ENCODE measurements around the gene FBXL17. TPM values are rescaled to one million over a fixed set of nuclear protein-coding genes. Genes with fewer than 3 reads are reported as not detected.

FBXL17 gene
- total and polyA plus RNA-seq, 4 donors = 2.1 to 14.1 (median 6.3) TPM

DNA sequence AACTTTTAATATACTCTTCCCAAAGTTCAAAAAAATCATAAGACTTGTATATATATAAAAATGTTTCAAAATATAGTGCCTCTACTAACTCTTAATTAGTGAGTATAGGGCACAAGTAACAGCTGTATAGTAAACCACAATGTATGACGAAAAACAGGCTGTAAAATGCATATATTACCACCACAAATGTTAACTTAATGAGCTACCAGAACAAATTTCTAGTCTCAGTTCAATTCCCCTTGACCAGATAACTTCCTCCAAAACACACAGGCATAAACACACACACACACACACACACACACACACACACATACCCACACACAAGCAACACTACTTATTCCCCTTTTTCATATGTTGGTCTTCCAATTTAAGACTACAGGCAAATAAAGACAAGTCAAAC is 78.8 kb downstream of the FBXL17 start:
- H3K36me3 ChIP-seq (ENCODE audit: control insufficient read depth in 4 of 4, insufficient read depth in 3 of 4, low read depth in 1 of 4, low read length in 3 of 4) = no peaks in the 10 kb centered on the region
- no peaks in the 10 kb centered on the region for H3K4me1 ChIP-seq (ENCODE audit: control insufficient read depth in 4 of 4, insufficient read depth in 4 of 4, low read length in 3 of 4)
- TF ChIP-seq FOXA1 (IDR thresholded peaks at IDR 0.05) = no peak
- TF ChIP-seq JUND (IDR thresholded peaks at IDR 0.05) = no peak
- no peak for TF ChIP-seq HNF4G (IDR thresholded peaks at IDR 0.05)
- no peak for TF ChIP-seq EGR1 (IDR thresholded peaks at IDR 0.05; ENCODE audit: low read depth in 2 of 2)
- TF ChIP-seq YY1 (IDR thresholded peaks at IDR 0.05) = no peak
- TF ChIP-seq, protein P1, sequence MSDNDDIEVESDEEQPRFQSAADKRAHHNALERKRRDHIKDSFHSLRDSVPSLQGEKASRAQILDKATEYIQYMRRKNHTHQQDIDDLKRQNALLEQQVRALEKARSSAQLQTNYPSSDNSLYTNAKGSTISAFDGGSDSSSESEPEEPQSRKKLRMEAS (IDR thresholded peaks at IDR 0.05) = no peak
- TF ChIP-seq, protein P2, sequence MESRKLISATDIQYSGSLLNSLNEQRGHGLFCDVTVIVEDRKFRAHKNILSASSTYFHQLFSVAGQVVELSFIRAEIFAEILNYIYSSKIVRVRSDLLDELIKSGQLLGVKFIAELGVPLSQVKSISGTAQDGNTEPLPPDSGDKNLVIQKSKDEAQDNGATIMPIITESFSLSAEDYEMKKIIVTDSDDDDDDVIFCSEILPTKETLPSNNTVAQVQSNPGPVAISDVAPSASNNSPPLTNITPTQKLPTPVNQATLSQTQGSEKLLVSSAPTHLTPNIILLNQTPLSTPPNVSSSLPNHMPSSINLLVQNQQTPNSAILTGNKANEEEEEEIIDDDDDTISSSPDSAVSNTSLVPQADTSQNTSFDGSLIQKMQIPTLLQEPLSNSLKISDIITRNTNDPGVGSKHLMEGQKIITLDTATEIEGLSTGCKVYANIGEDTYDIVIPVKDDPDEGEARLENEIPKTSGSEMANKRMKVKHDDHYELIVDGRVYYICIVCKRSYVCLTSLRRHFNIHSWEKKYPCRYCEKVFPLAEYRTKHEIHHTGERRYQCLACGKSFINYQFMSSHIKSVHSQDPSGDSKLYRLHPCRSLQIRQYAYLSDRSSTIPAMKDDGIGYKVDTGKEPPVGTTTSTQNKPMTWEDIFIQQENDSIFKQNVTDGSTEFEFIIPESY (IDR thresholded peaks at IDR 0.05) = no peak
- WGBS = 93% methylated on average over 1 of the region's 1 CpG
- DNase-seq (ENCODE audit: low spot score) = no peak
- H3K27me3 ChIP-seq (ENCODE audit: control insufficient read depth in 4 of 4, insufficient read depth in 4 of 4, low read length in 3 of 4) = no peaks in the 10 kb centered on the region
- H3K9ac ChIP-seq (ENCODE audit: low read depth in 1 of 2, low read length in 2 of 2) = no peak overlapping the region
- no peak overlapping the region for H3K27ac ChIP-seq (ENCODE audit: low read depth in 1 of 2, low read length in 2 of 2)
- no peaks in the 10 kb centered on the region for H3K9me3 ChIP-seq (ENCODE audit: control insufficient read depth in 4 of 4, low read length in 3 of 4)
- no peak overlapping the region for H3K4me3 ChIP-seq (ENCODE audit: low read depth in 1 of 3, low read length in 3 of 3)

- no peaks in the 10 kb centered on the region for H3K36me3 ChIP-seq (ENCODE audit: control insufficient read depth in 4 of 4, insufficient read depth in 3 of 4, low read depth in 1 of 4, low read length in 3 of 4)
- no peak for DNase-seq (ENCODE audit: low spot score)
- no peaks in the 10 kb centered on the region for H3K27me3 ChIP-seq (ENCODE audit: control insufficient read depth in 4 of 4, insufficient read depth in 4 of 4, low read length in 3 of 4)
- no peak overlapping the region for H3K4me3 ChIP-seq (ENCODE audit: low read depth in 1 of 3, low read length in 3 of 3)
- no peaks in the 10 kb centered on the region for H3K4me1 ChIP-seq (ENCODE audit: control insufficient read depth in 4 of 4, insufficient read depth in 4 of 4, low read length in 3 of 4)
- H3K9ac ChIP-seq (ENCODE audit: low read depth in 1 of 2, low read length in 2 of 2) = no peak overlapping the region
- H3K9me3 ChIP-seq (ENCODE audit: control insufficient read depth in 4 of 4, low read length in 3 of 4) = no peaks in the 10 kb centered on the region
- no peak for TF ChIP-seq EGR1 (IDR thresholded peaks at IDR 0.05; ENCODE audit: low read depth in 2 of 2)
- TF ChIP-seq RXRA (IDR thresholded peaks at IDR 0.05) = no peak
- no peak for TF ChIP-seq CTCF (IDR thresholded peaks at IDR 0.05; ENCODE audit: low read depth, low read length, missing input control)
- no peak for TF ChIP-seq RAD21 (IDR thresholded peaks at IDR 0.05)
- TF ChIP-seq FOXA1 (IDR thresholded peaks at IDR 0.05) = no peak
- no peak for TF ChIP-seq GABPA (IDR thresholded peaks at IDR 0.05 in 1 of 2, conservative IDR thresholded peaks at IDR 0.05 in 1 of 2)
- no peak overlapping the region for H3K27ac ChIP-seq (ENCODE audit: low read depth in 1 of 2, low read length in 2 of 2)
Measured at GRCh38 chr5:108297042-108297601, 84.8 kb downstream of the FBXL17 start.

DNA sequence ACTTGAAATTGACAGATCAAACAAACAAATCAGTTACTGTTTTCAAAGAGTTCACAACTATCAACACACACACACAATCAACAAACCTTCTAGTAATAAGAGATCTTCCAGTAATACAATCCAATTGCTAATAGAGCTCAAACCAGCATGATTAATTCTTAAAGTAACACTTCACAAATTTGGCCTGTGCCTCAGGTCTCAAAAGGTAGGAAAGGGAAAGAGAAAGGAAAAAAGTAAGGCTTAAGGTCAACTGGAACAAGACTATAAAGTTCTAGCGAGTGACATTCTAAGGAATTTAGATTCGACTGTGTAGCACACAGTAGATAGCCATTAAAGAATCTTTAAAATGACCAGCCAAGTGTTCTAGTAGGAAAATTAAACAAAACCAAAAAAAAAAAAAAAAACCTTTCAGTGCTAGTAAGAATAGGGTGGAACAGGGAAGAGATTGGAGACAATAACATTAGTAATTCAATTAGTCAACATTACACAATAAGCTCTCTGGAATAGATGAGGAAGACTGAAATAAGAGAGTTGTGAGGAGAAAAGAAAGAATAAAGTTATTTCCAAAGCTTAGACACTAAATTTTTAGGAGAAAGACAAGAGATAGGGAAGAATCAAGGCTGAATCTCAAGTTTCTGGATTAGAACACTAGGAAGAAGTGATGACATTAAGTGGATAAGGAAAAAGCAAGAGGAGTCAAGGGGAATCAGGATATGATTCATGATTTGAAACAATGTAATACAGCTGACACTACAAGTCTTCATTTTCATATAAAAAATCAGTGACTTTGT is 86.1 kb downstream of the FBXL17 start:
- DNase-seq (ENCODE audit: low spot score) = no peak
- no peak overlapping the region for H3K9ac ChIP-seq (ENCODE audit: low read depth in 1 of 2, low read length in 2 of 2)

More for the DNA sequence above, 86.1 kb downstream of the FBXL17 start:
- H3K36me3 ChIP-seq (ENCODE audit: control insufficient read depth in 4 of 4, insufficient read depth in 3 of 4, low read depth in 1 of 4, low read length in 3 of 4) = no peaks in the 10 kb centered on the region
- H3K9me3 ChIP-seq (ENCODE audit: control insufficient read depth in 4 of 4, low read length in 3 of 4) = no peaks in the 10 kb centered on the region
- 92% methylated on average over 2 of the region's 2 CpGs for WGBS
- no peak overlapping the region for H3K27ac ChIP-seq (ENCODE audit: low read depth in 1 of 2, low read length in 2 of 2)
- H3K27me3 ChIP-seq (ENCODE audit: control insufficient read depth in 4 of 4, insufficient read depth in 4 of 4, low read length in 3 of 4) = no peaks in the 10 kb centered on the region
- no peak for TF ChIP-seq HNF4G (IDR thresholded peaks at IDR 0.05)
- TF ChIP-seq, protein P3, sequence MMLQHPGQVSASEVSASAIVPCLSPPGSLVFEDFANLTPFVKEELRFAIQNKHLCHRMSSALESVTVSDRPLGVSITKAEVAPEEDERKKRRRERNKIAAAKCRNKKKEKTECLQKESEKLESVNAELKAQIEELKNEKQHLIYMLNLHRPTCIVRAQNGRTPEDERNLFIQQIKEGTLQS (IDR thresholded peaks at IDR 0.05) = no peak
- TF ChIP-seq FOXA2 (IDR thresholded peaks at IDR 0.05) = no peak
- TF ChIP-seq, protein P2 (IDR thresholded peaks at IDR 0.05) = no peak
- TF ChIP-seq HNF4A (conservative IDR thresholded peaks at IDR 0.05) = no peak
- TF ChIP-seq JUND (IDR thresholded peaks at IDR 0.05) = no peak
- TF ChIP-seq EGR1 (IDR thresholded peaks at IDR 0.05; ENCODE audit: low read depth in 2 of 2) = no peak
- no peak for TF ChIP-seq CTCF (IDR thresholded peaks at IDR 0.05; ENCODE audit: low read depth, low read length, missing input control)
- TF ChIP-seq FOXA1 (IDR thresholded peaks at IDR 0.05) = no peak
- no peak for TF ChIP-seq RAD21 (IDR thresholded peaks at IDR 0.05)
- no peak for TF ChIP-seq TAF1 (conservative IDR thresholded peaks at IDR 0.05)
- no peak for TF ChIP-seq NR2F2 (IDR thresholded peaks at IDR 0.05)
- TF ChIP-seq GABPA (IDR thresholded peaks at IDR 0.05 in 1 of 2, conservative IDR thresholded peaks at IDR 0.05 in 1 of 2) = no peak
- TF ChIP-seq SP1 (IDR thresholded peaks at IDR 0.05) = no peak
- TF ChIP-seq YY1 (IDR thresholded peaks at IDR 0.05) = no peak
- no peak overlapping the region for H3K4me3 ChIP-seq (ENCODE audit: low read depth in 1 of 3, low read length in 3 of 3)
- H3K4me1 ChIP-seq (ENCODE audit: control insufficient read depth in 4 of 4, insufficient read depth in 4 of 4, low read length in 3 of 4) = no peaks in the 10 kb centered on the region

All from liver (tissue), 9 donors.